Urinary bladder (tissue), 4 donors: ENCODE results near the gene SAMD4B. TPM values are rescaled to one million over a fixed set of nuclear protein-coding genes. Genes with fewer than 3 reads are reported as not detected.
A peak's percentile ranks its signal among the peaks of the same experiment; 100 is the strongest.
"Not testable (repeated sequence)": the region's sequence is repeated elsewhere in the genome, so short reads cannot be mapped to it uniquely, and the experiment has no call there.

Source experiments
- DNase-seq: peaks from one replicate; pipeline ENCODE4 v3.0.0-alpha.2; 2015; ENCODE audit errors: extremely low spot score
- H3K27ac ChIP-seq: one replicate; pipeline ENCODE4 v1.5.1; 2013; ENCODE audit warnings: low read depth, mild to moderate bottlenecking, moderate library complexity
- H3K36me3 ChIP-seq: one replicate; pipeline ENCODE4 v1.6.1; 2013; ENCODE audit warnings: mild to moderate bottlenecking, moderate library complexity; ENCODE audit not compliant: insufficient read depth
- H3K4me1 ChIP-seq: one replicate; pipeline ENCODE4 v1.6.1; 2013; ENCODE audit warnings: mild to moderate bottlenecking, moderate library complexity; ENCODE audit not compliant: insufficient read depth
- H3K4me3 ChIP-seq: one replicate; pipeline ENCODE4 v1.5.1; 2013; ENCODE audit warnings: low read depth, low read length
- WGBS: extraction: QIAGEN DNeasy Blood & Tissue Kit; methylation state at CpG from one replicate; pipeline ENCODE4 v1.1.7; 2013; 5-methylcytosine and 5-hydroxymethylcytosine counted together
- polyA plus RNA-seq: library from polyadenylated mRNA; stranded (reverse); fragments of 200-250 nt; gene quantifications from one replicate; pipeline ENCODE4 v1.2.3, GENCODE V29; 2013
- total RNA-seq: library from RNA; depleted of rRNA; stranded (reverse); fragments of >200 nt; gene quantifications from one replicate; pipeline ENCODE4 v1.2.3, GENCODE V29; 2014
- donor health status: healthy with polysubstance abuse.
- donor health status: healthy.

Gene SAMD4B
- total and polyA plus RNA-seq, 2 donors = 37.3 to 118 TPM

DNA sequence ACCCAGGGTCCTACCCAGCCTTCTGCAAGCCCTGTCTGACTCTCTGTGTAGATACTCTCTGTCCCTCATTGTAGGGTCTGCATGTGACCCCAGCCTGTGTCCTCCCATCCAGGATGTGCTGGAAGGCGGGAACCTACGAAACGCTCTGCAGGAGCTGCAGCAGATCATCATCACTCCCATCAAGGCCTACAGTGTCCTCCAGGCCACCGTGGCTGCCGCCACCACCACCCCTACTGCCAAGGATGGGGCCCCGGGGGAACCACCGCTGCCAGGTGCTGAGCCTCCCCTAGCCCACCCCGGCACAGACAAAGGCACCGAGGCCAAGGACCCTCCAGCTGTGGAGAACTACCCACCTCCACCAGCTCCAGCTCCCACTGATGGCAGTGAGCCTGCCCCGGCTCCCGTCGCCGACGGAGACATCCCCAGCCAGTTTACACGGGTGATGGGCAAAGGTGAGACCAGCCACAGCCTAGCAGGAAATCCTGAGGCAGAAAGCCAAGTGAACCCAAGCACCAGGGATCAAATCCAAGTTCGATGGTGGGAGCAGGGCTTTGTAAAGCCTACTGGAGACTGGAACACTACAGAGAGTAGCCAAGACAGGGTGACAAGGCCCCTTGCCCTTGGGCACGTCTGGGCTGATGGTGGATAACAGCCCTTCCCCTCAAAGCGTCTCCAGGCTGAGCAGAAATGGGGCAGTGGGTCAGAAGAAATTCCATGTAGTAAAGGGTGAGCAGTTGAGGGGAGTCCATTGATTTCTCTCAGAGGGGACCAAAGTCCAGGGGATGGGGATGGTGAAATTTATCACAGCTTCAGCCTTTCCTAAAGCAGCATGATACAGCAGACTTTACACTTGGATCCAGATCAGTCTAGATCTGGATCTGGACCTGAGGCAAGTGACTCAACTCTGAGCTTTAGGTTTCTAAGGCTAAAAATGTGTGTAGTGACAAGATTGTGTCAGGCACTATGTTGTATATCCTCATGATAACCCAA lies 35.4 kb downstream of the SAMD4B start:
- Histone ChIP-seq H3K36me3 (peaks cover 7% of the 10 kb centered on the region), H3K4me3 (no peak overlapping the region), H3K27ac (no peak overlapping the region), H3K4me1 (no peaks in the 10 kb centered on the region)
- 89% methylated on average over 18 of the region's 18 CpGs for WGBS
- DNase-seq = no peak

DNA sequence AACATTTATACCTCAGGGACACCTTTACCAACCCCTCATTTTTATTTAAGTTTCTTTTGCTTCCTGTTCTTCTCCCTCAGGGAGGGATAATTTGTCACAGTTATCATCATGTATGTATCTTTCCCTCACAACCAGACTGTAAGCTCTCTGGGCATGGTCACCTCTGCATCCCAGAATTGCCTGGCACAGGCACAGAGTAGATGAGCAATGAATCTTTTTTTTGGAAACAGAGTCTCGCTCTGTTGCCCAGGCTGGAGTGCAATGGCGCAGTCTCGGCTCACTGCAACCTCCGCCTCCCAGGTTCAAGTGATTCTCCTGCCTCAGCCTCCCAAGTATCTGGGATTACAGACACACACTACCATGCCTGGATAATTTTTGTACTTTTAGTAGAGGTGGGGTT lies 37.1 kb downstream of the SAMD4B start:
- H3K4me1 ChIP-seq, H3K27ac ChIP-seq, DNase-seq, H3K36me3 ChIP-seq, H3K4me3 ChIP-seq: not testable (repeated sequence)
- WGBS = 85% methylated on average over 4 of the region's 4 CpGs

DNA sequence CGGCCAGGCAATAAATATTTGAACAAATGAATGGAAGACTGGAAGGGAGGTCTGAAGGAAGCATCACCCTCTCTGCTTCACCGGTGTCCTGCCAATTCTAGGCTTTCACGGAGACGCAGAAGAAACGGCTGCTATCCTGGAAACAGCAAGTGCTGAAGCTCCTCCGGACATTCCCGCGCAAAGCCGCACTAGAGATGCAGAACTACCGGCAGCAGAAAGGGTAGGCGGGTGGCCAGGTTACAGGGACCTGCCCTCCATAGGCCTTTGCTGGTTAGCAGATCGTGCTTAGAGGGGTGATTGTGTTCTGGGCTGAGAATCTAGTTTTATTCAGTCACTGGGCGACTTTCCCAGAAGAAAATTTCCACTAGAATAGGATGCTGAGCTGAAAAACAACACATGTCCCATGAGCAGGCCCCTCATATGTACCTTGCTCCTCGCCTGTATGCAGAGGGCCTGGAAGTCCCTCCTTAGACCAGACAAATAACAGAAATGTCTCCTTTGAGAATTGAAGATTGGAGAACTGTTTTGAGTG lies 37.7 kb downstream of the SAMD4B start:
- DNase-seq = no peak
- H3K27ac ChIP-seq = no peak overlapping the region
- no peak overlapping the region for H3K4me3 ChIP-seq
- peaks cover 7% of the 10 kb centered on the region for H3K36me3 ChIP-seq
- no peaks in the 10 kb centered on the region for H3K4me1 ChIP-seq
- 76% methylated on average over 14 of the region's 14 CpGs for WGBS

DNA sequence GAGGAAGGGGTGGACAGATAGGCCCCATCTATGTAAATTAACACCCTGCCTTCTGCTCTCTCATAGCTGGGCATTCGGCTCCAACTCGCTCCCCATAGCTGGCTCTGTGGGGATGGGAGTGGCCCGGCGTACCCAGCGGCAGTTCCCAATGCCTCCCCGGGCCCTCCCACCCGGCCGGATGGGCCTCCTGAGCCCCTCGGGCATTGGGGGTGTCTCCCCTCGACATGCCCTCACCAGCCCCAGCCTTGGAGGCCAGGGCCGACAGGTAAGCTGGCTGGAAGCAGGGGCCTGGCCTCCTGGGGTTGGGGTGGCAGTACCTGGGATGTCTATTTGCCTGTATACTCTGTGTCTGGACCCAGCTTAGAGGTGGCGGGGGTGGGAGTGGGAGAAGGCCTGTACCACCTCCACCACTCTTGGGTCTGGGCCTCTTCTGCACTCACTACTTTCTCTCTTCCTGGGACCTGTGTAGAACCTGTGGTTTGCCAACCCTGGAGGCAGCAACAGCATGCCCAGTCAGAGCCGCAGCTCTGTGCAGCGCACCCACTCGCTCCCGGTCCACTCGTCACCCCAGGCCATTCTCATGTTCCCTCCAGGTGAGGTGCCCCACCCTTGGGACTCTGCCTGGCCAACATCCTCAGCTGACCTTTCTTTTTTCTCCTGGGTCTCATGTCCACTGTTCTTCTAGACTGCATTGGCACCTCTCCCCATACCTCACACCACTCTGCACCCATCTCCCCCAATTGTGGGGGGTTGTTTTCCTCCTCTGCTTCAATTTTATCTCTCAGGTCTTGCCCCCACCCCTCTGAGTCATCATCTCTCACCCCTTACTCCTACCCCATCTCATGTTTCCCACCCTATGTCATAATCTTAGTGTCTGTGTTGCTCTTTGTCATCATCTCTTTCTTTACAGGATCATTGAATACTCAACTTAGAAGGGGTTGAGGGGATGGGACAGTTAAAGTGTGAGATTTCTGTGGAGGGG lies 38.6 kb downstream of the SAMD4B start:
- no peak for DNase-seq
- Histone ChIP-seq H3K27ac (no peak overlapping the region), H3K36me3 (peaks cover 7% of the 10 kb centered on the region), H3K4me3 (no peak overlapping the region), H3K4me1 (no peaks in the 10 kb centered on the region)
- 94% methylated on average over 17 of the region's 17 CpGs for WGBS

GRCh38 chr19:39381910-39382611 lies 39.8 kb downstream of the SAMD4B start:
- H3K36me3 ChIP-seq = peaks cover 7% of the 10 kb centered on the region
- no peak for DNase-seq
- H3K4me3 ChIP-seq = no peak overlapping the region
- no peaks in the 10 kb centered on the region for H3K4me1 ChIP-seq
- no peak overlapping the region for H3K27ac ChIP-seq
- 81% methylated on average over 10 of the region's 10 CpGs for WGBS

GRCh38 chr19:39382991-39383828 lies 41.0 kb downstream of the SAMD4B start:
- H3K4me3 ChIP-seq = no peak overlapping the region
- no peaks in the 10 kb centered on the region for H3K4me1 ChIP-seq
- DNase-seq = no peak
- peaks cover 1% of the 10 kb centered on the region for H3K36me3 ChIP-seq
- 87% methylated on average over 18 of the region's 18 CpGs for WGBS
- H3K27ac ChIP-seq = no peak overlapping the region

GRCh38 chr19:39384839-39385568 lies 42.8 kb downstream of the SAMD4B start:
- Histone ChIP-seq H3K4me1 (no peaks in the 10 kb centered on the region), H3K4me3 (no peak overlapping the region), H3K36me3 (no peaks in the 10 kb centered on the region), H3K27ac (no peak overlapping the region)
- DNase-seq = no peak
- 60% methylated on average over 9 of the region's 9 CpGs for WGBS

GRCh38 chr19:39385629-39386411 lies 43.6 kb downstream of the SAMD4B start:
- 79% methylated on average over 20 of the region's 20 CpGs for WGBS
- no peak for DNase-seq
- Histone ChIP-seq H3K4me1 (no peaks in the 10 kb centered on the region), H3K27ac (no peak overlapping the region), H3K4me3 (no peak overlapping the region), H3K36me3 (no peaks in the 10 kb centered on the region)

GRCh38 chr19:39386557-39386956 lies 44.3 kb downstream of the SAMD4B start:
- Histone ChIP-seq H3K4me1 (no peaks in the 10 kb centered on the region), H3K36me3 (no peaks in the 10 kb centered on the region), H3K4me3 (no peak overlapping the region), H3K27ac (no peak overlapping the region)
- DNase-seq = no peak
- WGBS = 82% methylated on average over 7 of the region's 7 CpGs

GRCh38 chr19:39388657-39389056 lies 46.4 kb downstream of the SAMD4B start:
- no peak overlapping the region for H3K27ac ChIP-seq
- H3K36me3 ChIP-seq = no peaks in the 10 kb centered on the region
- H3K4me3 ChIP-seq = no peak overlapping the region
- DNase-seq = no peak
- WGBS = 91% methylated on average over 5 of the region's 5 CpGs
- no peaks in the 10 kb centered on the region for H3K4me1 ChIP-seq

DNA sequence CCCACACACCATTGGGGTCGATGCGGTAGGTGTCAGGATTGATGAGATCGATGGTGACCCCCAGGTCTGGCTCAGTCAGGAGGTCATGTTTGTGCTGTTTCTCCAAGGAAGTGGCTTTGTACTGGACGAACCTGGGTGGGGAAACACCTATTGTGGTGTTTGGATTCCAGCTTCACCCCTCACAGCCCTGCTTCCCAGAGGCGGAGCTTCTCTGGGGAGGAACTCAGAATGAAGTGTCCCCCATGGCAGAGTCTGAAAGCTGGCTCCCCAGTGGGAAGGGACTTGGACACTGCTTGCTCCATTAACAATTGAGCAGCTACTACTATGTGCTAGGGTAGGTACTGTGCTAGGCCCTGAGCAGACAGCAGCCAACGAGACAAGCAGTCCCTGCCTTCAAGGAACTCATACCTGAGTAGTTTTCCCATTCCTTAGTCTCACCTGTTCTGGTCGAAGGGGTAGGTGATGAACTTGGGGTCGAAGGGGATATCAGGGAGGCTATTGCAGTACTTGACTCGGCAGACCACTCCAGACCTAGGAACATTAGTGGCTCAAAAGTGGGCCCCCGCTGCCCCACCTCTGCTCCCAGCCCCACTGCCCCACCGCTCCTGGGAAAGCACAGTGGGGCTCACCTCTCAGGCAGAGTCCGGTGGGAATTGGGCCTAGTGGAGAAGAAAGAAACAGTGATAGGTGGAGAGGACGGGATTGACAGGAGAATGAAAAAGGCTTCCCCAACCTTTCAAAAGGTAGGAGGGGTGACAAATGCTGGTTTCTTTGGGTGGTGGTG lies 47.6 kb downstream of the SAMD4B start:
- DNase-seq = no peak
- H3K36me3 ChIP-seq = no peaks in the 10 kb centered on the region
- H3K4me1 ChIP-seq = no peaks in the 10 kb centered on the region
- peak overlapping the region; percentile 61 for H3K4me3 ChIP-seq
- 68% methylated on average over 13 of the region's 13 CpGs for WGBS
- peak overlapping the region; percentile 96 for H3K27ac ChIP-seq
